Hepatocyte (in vitro differentiated cells): ENCODE measurements around the gene TBC1D5.

ENCODE experiments used
- EZH2 ChIP-seq: fragments of 200-600 bp; sonication (generic); IDR thresholded peaks from 2 replicates; pipeline ENCODE4 v1.6.1; 2016; ENCODE audit warnings: antibody characterized with exemption, mild to moderate bottlenecking, borderline replicate concordance
- EZH2phosphoT487 ChIP-seq: fragments of 200-600 bp; sonication (generic); IDR thresholded peaks from one replicate; pipeline ENCODE4 v1.6.1; 2018; ENCODE audit warnings: antibody characterized with exemption, mild to moderate bottlenecking, low read depth, moderate library complexity; ENCODE audit not compliant: unreplicated experiment, severe bottlenecking
- TF ChIP-seq, protein P1 (sequence below): fragments of 200-600 bp; sonication (generic); IDR thresholded peaks from 2 replicates; pipeline ENCODE4 v1.5.1; 2016; ENCODE audit warnings: antibody characterized with exemption, mild to moderate bottlenecking; ENCODE audit not compliant: poor library complexity

DNA sequence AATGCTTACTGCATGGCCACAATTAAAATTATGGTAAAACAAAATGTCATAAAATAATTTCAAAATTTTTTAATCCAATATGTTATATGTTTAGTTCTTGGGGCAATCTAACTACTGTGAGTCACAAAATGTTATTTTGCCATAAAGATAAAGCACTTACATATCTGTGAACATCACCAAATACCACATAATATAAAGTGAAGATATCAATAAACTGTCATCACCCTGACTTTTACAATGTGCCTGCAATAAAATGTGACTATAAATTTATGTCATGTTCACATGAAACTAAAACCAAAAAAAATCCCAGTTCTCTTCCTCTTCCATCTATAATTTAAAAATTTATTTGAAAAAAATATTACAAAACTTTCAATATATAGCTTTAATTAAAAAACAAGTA, 191.8 kb downstream of the TBC1D5 start:
- TF ChIP-seq, protein P1, sequence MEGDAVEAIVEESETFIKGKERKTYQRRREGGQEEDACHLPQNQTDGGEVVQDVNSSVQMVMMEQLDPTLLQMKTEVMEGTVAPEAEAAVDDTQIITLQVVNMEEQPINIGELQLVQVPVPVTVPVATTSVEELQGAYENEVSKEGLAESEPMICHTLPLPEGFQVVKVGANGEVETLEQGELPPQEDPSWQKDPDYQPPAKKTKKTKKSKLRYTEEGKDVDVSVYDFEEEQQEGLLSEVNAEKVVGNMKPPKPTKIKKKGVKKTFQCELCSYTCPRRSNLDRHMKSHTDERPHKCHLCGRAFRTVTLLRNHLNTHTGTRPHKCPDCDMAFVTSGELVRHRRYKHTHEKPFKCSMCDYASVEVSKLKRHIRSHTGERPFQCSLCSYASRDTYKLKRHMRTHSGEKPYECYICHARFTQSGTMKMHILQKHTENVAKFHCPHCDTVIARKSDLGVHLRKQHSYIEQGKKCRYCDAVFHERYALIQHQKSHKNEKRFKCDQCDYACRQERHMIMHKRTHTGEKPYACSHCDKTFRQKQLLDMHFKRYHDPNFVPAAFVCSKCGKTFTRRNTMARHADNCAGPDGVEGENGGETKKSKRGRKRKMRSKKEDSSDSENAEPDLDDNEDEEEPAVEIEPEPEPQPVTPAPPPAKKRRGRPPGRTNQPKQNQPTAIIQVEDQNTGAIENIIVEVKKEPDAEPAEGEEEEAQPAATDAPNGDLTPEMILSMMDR: no peak
- TF ChIP-seq EZH2 (no peak), EZH2phosphoT487 (no peak)
